HG03558 (cell line): ENCODE data around the gene TCF7L1.
"Not testable (repeated sequence)": the region's sequence is repeated elsewhere in the genome, so short reads cannot be mapped to it uniquely, and the experiment has no call there.

ENCODE experiments used
- ATAC-seq: cut with Tn5 transposase; IDR thresholded peaks from one replicate; pipeline ENCODE4 v1.9.1; 2021; ENCODE audit warnings: moderate number of reproducible peaks; ENCODE audit not compliant: unreplicated experiment; ENCODE audit errors: extremely low read depth

TCF7L1 gene, protein sequence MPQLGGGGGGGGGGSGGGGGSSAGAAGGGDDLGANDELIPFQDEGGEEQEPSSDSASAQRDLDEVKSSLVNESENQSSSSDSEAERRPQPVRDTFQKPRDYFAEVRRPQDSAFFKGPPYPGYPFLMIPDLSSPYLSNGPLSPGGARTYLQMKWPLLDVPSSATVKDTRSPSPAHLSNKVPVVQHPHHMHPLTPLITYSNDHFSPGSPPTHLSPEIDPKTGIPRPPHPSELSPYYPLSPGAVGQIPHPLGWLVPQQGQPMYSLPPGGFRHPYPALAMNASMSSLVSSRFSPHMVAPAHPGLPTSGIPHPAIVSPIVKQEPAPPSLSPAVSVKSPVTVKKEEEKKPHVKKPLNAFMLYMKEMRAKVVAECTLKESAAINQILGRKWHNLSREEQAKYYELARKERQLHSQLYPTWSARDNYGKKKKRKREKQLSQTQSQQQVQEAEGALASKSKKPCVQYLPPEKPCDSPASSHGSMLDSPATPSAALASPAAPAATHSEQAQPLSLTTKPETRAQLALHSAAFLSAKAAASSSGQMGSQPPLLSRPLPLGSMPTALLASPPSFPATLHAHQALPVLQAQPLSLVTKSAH

DNA sequence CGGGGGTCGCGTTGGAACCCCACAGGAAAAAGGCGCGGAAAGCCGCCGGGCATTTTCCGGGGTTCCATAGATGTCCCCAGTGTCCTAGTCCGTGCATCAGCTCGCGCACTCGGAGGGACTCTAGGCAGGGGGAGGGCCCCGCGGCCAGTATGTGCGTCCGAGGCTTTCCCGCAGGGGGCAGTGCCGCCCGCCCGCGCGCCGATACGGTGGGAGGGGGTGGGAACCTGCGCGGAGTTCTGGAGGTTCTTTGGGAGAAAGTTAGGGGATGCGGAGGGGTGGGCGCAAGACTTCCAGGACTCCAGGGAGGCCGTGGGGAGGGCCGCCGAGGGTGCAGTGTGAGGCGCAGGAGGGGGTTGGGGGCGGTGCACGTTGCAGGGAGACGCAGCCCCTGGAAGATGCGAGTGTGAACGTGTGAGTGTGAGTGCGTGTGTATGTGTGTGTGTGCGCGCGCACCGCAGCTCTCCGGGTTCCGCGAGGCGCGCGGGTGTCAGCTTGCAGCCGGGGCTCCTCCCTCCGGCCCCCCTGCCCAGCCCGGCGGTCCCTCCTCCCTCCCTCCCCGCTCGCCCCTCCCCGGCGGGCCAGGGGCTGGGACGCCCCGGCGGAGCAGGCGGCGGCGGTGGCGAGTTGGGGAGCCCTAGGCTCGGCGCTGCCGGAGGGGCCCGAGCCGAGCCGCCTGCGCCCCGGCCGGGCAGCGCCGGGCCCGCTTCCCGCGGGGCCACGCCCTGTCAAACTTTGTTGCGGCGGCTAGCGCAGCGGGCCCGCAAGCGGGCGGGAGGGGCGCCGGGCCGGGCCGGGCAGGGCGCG lies at the start of gene TCF7L1:
Gene TCF7L1 (plus strand): TSS at position 559 of the 804 bp plus-strand sequence. CDS start 293 bp downstream, outside the sequence.
- ATAC-seq = no peak

DNA sequence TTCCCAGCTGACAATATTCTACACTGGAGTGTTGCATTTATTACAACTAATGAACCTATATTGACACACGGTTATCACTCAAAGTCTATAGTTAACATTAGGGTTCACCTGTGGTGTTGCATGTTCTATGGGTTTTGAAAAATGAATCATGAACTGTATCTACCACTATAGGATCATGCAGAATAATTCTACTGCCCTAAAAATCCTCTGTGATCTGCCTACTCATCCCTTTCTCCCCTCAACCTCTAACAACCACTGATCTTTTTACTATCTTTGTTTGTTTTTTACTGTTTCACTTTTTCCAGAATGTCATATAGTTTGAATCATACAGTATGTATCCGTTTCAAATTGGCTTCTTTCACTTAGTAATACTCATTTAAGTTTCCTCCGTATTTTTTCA lies 47.6 kb upstream of the TCF7L1 start:
- ATAC-seq = no peak

DNA sequence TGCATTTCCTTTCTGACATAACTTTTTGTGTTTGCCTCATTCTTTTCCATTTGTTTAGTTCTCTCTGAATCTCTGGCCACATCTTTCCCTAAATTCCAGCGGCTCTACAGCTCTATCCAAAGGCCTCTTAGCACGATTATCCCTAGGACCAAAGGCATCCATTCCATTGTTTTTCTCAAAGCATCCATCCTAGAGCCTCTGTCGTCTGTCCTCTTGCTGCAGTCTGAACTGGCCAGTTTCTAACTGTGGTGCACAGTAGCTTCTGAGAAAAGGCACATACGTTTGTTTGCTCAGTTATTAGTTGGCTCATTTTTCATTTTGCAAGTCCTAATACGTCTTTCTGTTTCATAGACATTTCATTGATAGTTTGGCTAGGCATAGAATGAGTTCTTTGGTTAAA lies 45.7 kb upstream of the TCF7L1 start:
- ATAC-seq = no peak

DNA sequence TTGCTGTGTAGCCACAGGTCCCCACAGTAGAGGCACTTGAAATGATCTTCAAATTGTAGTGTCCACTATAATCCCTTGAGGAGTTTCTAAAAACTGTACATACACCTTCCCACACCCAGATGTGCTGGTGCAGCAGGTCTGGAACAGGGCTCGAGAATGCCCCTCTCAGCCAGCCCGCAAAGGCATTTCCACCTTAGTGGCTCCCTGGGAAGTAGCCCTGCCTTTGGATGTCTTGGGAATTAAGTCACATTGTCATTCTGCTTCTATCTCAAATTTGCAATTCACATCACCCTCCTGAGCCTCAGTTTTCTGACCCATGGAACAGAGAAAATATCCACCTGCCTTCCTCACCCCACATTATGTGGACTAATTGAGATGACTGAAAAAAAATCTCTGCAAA lies 44.3 kb upstream of the TCF7L1 start:
- ATAC-seq = no peak

DNA sequence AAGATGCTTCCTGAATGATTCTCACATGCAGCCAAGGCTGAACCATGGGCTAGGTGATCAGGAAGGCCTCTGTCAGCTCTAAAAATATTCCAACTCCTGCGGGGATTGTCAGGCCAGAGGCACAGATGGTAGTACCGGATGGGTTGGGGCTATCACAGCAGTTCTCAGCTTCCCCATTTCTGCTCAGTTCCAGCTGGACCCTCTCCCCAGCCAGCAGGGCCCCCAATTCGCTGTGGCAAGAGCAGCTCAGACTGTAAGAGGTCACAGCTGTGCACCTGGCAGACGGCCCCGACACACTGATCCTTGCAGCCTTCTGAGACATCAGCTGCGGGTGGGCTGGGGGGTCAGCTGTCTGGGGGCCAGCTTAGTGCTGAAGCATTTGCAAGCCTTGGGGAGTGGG lies 43.6 kb upstream of the TCF7L1 start:
- no peak for ATAC-seq

DNA sequence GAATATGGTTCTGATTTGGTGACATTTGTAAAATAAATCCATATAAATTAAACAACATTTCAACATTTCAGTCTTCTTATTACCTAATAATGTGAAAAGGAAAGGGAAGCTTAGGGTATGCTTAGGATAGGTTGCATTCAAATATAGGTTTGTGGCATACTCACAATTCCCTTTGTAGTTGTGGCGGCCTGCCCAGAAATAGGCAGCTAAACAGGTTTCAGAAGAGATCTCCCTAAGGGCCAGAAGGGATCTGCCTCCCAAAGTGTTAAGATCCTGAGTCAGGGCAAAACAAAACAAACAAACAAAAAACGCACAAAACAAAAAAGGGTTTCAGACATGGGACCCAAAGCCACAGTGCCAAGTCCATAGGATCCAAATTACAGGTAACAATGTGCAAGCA lies 41.4 kb upstream of the TCF7L1 start:
- ATAC-seq = no peak

DNA sequence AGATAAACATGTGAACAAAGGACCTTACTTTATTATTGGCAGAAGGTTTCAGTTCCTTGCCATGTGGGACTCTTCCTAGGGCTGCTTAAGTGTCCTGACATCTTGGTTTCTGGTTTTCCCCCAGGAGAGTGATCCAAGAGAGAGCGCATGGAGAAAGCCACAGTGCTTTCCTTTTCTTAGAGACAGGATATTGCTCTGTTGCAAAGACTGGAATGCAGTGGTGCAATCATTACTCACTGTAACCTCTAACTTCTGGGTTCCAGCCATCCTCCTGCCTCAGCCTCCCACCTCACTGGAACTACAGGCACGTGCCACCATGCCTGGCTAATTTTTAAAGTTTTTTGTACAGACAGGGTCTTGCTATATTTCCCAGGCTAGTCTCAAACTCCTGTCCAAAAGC lies 38.1 kb upstream of the TCF7L1 start:
- no peak for ATAC-seq

DNA sequence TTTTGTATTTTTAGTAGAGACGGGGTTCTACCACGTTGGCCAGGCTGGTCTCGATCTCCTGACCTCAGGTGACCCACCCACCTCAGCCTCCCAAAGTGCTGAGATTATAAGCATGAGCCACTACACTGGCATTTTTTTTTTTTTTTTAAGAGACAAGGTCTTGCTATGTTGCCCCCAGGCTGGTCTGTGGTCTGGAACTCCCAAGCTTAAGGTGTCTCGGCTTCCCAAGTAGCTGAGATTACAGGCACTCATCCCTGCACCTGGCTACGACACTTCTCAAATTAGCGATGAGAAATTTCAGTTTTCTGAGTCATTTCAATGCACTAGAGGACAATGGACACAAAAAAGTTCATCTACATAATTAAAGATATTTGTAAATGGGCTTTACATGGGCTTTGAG lies 36.6 kb upstream of the TCF7L1 start:
- ATAC-seq = no peak

DNA sequence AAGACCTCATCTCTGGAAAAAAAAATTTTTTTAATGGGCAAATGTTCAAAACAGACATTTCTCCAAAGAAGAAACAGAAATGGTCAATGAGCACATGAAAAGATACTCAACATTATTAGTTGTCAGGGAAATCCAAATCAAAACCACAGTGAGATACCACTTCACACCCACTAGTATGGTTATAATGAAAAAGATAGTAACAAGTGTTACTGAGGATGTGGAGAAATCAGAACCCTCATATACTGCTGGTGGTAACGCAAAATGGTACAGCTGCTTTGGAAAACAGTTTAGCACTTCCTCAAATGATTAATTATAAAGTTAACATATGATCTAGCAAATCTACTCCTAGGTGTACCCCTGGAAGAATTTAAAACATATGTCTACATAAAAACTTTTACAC lies 29.0 kb upstream of the TCF7L1 start:
- ATAC-seq = no peak

DNA sequence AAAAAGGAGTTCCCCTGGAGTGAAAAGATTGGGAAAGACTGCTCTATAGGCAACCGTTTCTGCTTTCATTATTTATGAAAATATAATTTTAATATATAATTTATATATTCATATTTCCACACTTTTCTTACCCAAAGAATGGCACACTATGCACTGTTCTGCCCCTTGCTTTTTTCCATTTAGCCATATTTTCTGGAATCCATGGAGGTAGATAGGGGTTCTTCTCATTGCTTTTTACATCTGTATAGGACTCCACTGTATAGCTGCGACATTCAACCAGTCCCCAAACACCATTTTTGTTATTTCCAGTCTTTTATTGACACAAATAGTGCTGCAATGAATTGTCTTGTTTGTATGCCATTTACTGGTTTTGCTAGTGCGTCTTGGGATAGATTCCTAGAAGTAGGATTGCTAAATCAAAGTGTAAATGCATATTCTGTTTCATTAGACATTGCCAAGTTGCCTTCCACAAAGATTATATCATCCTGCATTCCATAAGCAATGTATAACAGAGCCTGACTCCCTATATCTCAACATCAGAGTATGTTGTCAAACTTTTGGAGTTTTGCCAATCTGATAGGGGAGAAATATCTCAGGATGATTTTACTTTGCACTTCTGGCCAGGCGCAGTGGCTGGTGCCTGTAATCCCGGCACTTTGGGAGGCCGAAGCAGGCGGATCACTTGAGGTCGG lies 26.6 kb upstream of the TCF7L1 start:
- ATAC-seq = no peak

DNA sequence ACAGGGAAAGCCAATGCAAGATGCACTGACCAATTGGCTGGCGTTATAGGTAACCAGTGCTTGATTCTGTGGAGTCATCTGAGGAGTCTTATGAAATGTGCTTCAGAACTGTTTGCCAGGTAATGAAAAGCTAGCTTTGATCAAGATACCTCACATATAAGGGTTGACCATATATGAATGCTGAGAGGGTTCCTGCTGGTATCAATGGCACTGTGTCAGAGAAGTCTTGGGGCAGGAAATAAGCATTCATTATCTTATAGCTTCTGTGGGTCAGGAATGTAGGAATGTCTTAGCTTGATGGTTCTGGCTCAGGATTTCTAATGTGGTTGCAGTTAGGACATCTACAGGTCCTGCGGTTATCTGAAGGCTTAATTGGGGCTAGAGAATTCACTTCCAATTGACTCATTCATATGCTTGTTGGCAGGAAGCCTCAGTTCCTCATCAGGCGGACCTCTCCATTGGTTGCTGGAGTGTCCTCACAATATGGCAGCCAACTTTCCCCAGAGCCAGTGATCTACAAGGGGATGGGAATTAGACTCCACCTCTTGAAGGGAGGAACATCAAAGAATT lies 22.1 kb upstream of the TCF7L1 start:
- ATAC-seq = no peak

DNA sequence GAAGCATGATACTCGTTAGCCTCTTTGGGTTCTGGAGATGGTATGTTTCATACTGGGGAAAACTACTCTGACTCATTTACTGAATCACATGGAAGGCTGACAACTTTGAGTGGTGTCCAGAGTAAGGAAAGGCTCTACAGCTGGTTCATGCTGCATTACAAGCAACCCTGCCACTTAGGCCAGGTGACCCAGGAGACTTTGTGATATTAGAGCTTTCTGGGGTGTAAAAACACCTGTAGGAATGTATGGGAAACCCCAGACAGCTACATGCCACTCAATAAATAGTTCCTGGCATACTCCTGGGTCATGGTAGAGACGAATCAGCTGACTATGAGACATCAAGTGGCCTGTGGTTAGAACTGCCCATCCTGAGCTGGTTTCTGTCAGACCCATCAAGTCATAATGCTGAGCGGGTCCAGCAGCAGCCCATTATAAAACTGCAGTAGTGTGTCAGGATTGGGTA lies 21.3 kb upstream of the TCF7L1 start:
- no peak for ATAC-seq

DNA sequence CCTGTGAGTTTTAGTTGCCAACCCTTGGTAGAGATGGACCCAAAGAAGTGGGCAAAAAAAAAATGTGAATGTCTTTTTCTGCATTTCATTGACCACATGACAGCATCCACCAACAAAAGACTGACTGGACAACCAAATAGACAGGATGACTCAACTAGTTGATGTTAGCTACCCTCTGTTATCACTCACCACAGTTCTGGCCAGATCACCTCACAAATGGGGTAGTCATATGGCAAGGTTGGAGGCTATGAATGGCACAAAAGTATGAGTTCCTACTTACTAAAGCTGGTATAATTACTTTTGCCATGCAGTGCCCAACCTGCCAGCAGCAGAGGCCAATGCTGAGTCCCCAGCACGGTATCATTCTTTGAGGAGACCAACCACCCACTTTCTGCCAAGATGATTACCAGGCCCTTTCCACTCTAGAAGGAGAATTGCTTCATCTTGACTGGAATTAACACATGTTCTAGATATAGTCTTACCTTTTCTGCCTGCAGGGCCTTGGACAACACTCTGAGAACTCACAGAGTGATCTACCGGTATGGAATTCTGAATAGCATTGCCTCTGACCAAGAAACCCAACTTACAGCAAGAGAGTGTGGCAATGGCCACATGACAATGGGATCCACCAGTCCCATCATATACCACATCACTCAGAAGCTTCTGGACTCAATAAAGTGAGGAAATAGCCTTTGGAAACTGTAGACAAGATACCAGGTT lies 20.1 kb upstream of the TCF7L1 start:
- no peak for ATAC-seq

DNA sequence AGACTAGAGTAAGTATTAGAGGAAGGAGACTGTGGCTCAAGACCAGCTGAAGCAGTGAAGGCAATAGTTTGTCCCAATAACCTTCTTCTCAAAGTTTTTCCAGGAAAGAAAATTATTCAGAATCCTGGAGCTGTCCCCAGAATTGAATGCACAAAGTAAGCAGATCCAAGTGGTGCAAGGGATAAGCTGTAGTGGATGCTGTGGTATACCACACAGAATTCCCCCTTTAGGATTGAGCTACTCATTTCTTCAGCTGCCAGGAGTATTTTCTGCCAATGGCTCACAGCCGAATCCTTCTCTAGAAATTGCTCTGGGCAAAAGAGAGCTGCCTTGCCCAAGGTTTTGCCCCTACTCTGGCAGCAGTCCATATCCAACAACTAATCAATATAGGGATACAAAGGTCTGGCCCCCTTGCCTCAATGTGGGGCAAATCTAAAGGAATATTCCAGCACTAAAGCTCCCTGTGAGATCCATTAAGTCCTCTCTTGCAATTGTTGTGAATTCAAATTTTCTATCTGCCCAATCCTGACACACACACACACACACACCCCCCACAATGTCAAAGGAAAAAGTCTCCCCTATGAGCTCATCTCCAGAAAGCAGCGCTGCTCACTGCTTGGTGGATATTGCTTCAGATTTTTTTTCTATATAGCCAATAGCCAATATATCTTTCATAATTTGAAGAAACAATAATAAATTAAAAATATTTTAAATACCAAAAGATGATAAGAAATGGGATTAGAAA lies 18.4 kb upstream of the TCF7L1 start:
- no peak for ATAC-seq

DNA sequence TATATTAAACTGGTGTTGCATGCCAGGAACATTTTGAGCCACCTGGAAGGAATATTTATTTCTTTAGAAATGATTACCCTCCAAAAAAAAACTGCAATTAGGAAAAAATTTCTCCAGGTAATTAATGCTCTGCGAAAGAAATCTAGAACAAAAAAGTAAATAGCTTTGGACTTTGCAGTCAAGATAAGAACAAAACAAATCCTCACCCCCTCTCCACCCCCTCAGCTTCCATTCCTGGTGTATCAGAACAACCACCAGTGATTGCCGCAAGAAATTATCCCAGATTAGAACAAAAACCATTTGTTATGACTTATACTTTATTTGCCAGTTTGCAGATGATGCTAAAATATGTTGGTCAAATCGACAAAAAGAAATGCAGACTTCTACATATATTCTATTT lies 17.0 kb upstream of the TCF7L1 start:
- ATAC-seq = no peak

DNA sequence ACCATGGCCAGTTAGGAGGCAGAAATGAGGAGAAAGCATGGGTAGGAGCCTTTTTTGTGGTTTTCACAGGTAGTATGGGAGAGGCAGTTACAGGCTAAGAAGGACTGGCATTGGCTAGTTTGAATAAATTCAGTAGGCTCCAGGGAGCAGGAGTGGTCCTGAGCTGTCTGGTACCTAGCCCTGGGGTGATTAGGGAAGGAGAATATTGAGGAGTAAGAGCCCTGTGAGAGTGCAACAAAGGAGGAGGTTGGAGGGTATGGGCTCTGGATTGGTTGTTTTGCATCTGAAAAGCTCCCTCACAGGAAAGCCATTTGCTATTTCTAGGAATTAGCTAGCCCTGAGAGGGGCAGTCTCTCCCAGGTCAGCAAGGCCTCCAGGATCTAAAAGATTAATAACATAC lies 13.3 kb upstream of the TCF7L1 start:
- no peak for ATAC-seq

DNA sequence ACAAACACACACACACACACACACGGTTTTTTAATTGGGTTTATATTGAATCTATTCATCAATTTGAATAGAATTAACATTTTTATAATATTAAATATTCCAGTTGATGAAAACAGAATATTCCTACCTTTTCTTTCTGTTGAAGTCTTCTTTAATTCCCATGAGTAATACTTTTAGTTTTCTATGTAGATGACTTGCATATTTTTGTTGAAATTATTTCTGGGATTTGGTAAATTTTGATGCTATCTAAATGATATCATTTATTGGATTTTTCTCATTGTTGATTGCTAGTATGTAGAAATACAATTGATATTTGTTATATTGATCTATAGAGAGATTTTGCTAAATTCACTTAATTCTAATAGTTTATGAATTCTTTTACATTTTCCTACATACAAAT lies 12.8 kb upstream of the TCF7L1 start:
- ATAC-seq = no peak

DNA sequence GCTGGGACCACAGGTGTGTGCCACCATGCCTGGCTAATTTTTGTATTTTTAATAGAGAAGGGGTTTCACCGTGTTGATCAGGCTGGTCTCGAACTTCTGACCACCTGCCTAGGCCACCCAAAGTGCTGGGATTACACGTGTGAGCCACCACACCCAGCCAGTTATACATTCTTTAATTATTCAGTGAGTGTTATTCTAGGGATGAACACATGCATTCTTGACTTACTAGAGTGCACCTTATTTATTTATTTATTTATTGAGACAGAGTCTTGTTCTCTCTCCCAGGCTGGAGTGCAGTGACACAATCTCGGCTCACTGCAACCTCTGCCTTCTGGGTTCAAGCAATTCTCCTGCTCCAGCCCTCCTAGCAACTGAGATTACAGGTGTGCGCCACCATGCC lies 6.7 kb upstream of the TCF7L1 start:
- ATAC-seq = not testable (repeated sequence)

DNA sequence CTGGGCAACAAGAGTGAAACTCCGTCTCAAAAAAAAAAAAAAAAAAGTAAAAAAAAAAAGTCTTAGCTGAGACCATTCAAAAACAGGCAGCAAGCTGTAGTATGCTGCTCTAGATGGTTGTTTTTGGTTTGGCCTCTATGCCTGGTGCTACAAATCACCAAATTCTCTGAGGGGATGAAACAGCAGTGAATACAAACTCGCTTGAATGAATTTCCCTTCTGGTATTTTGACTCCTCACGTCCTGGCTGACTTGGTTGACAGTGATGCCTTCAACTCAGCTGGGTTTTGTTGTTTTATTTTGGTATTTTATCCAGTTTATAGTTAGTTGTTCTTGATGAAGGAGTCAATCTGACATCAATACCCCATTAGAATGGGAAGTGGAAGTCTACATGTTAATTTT lies 3.3 kb upstream of the TCF7L1 start:
- no peak for ATAC-seq
